HG03103 (cell line): ENCODE results near the gene FCER1G.
A peak's percentile ranks its signal among the peaks of the same experiment; 100 is the strongest.
"Not testable (repeated sequence)": the region's sequence is repeated elsewhere in the genome, so short reads cannot be mapped to it uniquely, and the experiment has no call there.

Experiments used
- ATAC-seq: cut with Tn5 transposase; IDR thresholded peaks from one replicate; pipeline ENCODE4 v1.9.1; 2021; ENCODE audit warnings: low read depth; ENCODE audit not compliant: unreplicated experiment

Gene FCER1G

GRCh38 chr1:161201836-161202712 lies 13.0 kb upstream of the FCER1G start, which contains the start of gene NDUFS2:
Gene NDUFS2 (plus strand): TSS chr1:161202367. CDS start chr1:161202386, 19 bp downstream.
- peak; percentile 95 for ATAC-seq

GRCh38 chr1:161206411-161207140 lies 8.5 kb upstream of the FCER1G start:
- ATAC-seq: no peak

- ATAC-seq: no peak
Observed at GRCh38 chr1:161207173-161207572, 7.9 kb upstream of the FCER1G start.

DNA sequence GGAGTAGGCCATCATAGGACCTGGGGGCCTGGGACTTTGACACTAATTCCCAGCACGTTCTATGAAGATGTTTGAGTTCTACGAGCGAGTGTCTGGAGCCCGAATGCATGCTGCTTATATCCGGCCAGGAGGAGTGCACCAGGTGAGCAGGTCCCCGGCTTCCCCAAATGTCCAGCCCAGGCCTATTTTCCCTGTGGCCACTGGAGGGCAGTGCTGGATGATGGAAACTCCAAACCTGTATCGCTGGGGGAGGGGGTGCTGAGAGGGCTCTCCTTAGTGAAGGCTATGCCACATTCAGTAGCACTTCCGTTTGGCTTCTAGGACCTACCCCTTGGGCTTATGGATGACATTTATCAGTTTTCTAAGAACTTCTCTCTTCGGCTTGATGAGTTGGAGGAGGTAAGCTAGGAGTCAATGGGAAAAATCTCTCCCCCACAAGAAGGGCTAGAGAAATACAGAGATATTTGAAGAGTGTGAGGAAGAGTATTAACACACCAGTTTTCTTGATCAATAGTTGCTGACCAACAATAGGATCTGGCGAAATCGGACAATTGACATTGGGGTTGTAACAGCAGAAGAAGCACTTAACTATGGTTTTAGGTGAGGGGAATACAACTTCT lies 5.2 kb upstream of the FCER1G start:
- no peak for ATAC-seq

DNA sequence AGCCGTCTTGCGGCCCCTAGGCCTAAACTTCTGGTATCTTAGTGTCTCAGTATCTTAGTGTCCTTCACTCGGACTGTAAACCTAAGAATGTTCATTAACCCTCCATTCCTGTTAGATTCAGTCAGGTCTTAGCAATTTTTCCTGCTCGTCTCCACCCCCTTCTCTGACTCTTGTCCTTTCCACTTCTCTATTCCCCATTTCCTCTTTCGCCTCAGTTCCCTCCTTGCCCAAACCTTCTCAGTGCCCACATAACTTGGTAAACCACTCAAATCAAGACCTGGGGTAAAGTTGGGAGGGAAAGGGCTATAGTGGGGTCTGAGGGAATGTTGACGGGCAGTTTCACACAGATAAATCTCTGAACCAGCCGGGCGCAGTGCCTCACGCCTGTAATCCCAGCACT lies 726 bp upstream of the FCER1G start:
- ATAC-seq: no peak

- ATAC-seq: peak; percentile 77
Observed at GRCh38 chr1:161216945-161217712, 2.0 kb downstream of the FCER1G start.

DNA sequence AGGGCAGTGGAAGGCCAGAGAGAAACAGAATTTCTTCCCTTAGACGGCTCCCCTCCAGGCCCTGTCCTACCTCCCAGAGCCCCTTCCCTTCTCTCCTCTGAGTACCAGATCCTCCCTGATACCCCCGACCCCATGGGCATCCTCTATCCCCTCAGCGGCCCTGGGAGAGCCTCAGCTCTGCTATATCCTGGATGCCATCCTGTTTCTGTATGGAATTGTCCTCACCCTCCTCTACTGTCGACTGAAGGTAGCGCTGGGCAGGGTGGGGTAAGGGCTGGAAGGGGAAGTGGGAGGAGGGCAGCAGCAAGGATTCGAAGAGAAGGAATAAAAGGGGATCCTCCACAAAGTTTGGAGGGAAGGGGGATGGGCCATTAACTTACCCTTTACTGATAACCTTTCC lies 2.7 kb downstream of the FCER1G start:
- no peak for ATAC-seq

GRCh38 chr1:161218301-161219077 lies 3.4 kb downstream of the FCER1G start:
- ATAC-seq: no peak

GRCh38 chr1:161219078-161219892 lies 4.2 kb downstream of the FCER1G start:
- ATAC-seq: no peak

- ATAC-seq: no peak
Observed at GRCh38 chr1:161220002-161220401, 4.9 kb downstream of the FCER1G start.

- ATAC-seq: no peak
Observed at GRCh38 chr1:161222175-161223019, 7.3 kb downstream of the FCER1G start.

DNA sequence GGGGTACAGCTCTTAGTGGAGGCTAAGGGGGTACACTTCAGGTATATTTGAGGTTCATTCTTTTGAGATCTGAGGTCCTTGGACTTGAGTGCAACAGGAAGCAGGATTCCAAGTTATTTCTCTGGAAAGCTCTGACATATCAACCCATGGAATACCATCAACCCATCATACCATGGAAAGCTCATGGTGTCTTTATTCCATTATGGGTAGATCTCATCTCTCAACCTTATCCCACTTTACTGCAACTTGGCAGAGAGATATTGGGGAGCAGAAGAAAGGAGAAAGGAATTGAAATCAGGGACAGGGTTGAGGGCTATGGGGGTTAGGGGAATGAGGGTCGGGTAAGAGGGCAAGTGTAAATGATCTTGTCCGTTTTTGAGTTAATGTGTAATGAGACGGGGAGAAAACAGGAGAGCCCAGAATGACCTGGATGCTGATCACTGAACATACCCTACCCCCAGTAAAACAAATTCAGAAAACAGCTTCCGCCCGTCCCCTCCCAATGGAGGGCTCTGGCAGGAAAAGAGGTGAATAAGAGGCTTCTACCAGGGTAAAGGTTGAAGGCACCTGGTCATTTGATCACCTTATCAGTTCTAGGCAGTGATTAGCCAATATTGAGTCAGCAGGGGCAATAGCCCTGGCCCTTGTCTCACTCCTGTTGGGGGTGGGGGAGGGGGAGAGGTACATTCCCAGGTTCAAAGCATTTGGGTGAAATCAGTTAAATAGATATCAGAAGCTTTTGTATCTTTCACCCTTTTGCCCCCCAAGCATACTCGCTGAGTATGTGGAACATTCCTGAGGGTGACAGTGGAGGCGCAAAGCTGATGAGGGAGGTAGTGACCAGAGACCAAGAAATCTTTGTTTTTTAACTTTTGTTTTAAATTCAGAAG lies 9.0 kb downstream of the FCER1G start:
- ATAC-seq: no peak

DNA sequence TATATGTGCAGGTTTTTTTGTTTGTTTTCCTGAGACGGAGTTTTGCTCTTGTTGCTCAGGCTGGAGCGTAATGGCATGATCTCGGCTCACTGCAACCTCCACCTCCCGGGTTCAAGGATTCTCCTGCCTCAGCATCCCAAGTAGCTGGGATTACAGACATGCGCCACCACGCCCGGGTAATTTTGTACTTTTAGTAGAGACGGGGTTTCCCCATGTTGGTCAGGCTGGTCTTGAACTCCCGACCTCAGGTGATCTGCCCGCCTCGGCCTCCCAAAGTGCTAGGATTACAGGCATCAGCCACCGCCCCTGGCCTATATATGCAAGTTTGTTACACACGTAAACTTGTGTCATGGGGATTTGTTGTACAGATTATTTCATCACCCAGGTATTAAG lies 9.6 kb downstream of the FCER1G start:
- not testable (repeated sequence) for ATAC-seq

DNA sequence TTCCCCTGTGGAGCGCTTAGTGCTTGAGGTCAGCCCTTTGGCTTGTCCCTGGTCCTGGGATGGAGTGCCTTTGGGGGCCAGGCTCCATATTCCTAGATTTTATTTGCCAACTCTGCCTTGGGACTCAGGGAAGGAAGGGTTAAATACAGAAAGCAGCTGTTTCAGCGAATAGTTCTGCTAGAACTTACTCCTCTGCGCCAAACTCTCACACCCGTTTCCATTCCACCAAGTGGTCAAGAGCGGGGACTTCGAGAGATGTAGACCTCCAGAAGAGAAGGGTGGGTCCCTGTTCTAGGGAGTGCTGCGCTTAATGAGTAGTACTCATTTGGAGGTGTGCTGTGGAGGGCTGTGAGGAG lies 10.1 kb downstream of the FCER1G start:
- no peak for ATAC-seq

GRCh38 chr1:161225534-161226319 lies 10.6 kb downstream of the FCER1G start, which contains the start of gene TOMM40L:
Gene TOMM40L (plus strand): TSS chr1:161226060. CDS start chr1:161226490, 430 bp downstream.
- peak; percentile 93 for ATAC-seq

DNA sequence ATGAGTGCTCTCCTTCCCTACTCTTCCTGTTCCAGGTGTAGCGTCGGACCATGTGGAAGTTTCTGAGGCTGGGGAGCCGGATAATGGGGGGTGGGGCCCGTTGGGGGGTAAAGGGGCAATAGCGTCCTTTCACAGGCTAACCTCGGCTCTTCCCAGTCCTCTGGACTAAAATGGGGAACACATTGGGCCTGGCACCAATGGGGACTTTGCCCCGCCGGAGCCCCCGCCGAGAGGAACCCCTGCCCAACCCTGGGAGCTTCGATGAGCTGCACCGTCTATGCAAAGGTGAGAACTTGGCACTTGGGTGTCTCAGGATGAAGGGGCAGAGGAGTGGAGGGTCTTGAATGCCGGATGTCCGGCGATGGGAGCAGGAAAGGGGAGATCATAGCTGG lies 11.2 kb downstream of the FCER1G start:
- no peak for ATAC-seq
